Neuronal stem cell (in vitro differentiated cells): Measurements from ENCODE around the gene NCLN.

ENCODE experiments used
- DNase-seq: peaks from one replicate; pipeline ENCODE4 v3.0.0-alpha.2; 2013; ENCODE audit warnings: low spot score
- H2AFZ ChIP-seq: one replicate; pipeline ENCODE4 v1.6.1; 2013; ENCODE audit warnings: mild to moderate bottlenecking, low read length, inconsistent platforms
- H2AK5ac ChIP-seq: 2 replicates; pipeline ENCODE4 v1.6.1; 2013; ENCODE audit warnings: low read depth, mild to moderate bottlenecking, inconsistent platforms, low read length, moderate library complexity, mixed read lengths
- H2BK120ac ChIP-seq: 2 replicates; pipeline ENCODE4 v1.6.1; 2013; ENCODE audit warnings: low read depth, mild to moderate bottlenecking, inconsistent platforms, low read length, moderate library complexity, mixed read lengths
- H2BK12ac ChIP-seq: one replicate; pipeline ENCODE4 v1.6.1; 2013; ENCODE audit warnings: low read length, inconsistent platforms
- H2BK15ac ChIP-seq: 2 replicates; pipeline ENCODE4 v1.6.1; 2013; ENCODE audit warnings: mild to moderate bottlenecking, low read length, inconsistent platforms, mixed read lengths
- H2BK5ac ChIP-seq: one replicate; pipeline ENCODE4 v1.6.1; 2013; ENCODE audit warnings: inconsistent platforms, mild to moderate bottlenecking, low read length, moderate library complexity
- H3K14ac ChIP-seq: one replicate; pipeline ENCODE4 v1.6.1; 2013; ENCODE audit warnings: low read length, inconsistent platforms
- H3K18ac ChIP-seq: 2 replicates; pipeline ENCODE4 v1.6.1; 2013; ENCODE audit warnings: low read length, inconsistent platforms
- H3K23ac ChIP-seq: 2 replicates; pipeline ENCODE4 v1.6.1; 2013; ENCODE audit warnings: low read depth, mild to moderate bottlenecking, mixed read lengths, low read length, inconsistent platforms; ENCODE audit not compliant: poor library complexity
- H3K27ac ChIP-seq: replicated peaks from 3 replicates; pipeline ENCODE4 v1.5.1; 2013; ENCODE audit warnings: low read length, inconsistent platforms
- H3K27me3 ChIP-seq, 3 experiments: 2 replicates each; pipeline ENCODE4 v1.6.1; 2013; ENCODE audit warnings: low read length in 3 of 3, mild to moderate bottlenecking in 2 of 3, inconsistent platforms in 1 of 3, low read depth in 1 of 3, mixed read lengths in 1 of 3, moderate library complexity in 1 of 3; ENCODE audit not compliant: control insufficient read depth in 3 of 3, insufficient read depth in 3 of 3
- H3K36me3 ChIP-seq, 2 donors: replicated peaks in 1 of 2; 2 replicates each; pipeline ENCODE4 v1.6.1; 2013; ENCODE audit warnings: low read length in 2 of 2; ENCODE audit not compliant: control insufficient read depth in 2 of 2, insufficient read depth in 2 of 2
- H3K4ac ChIP-seq: 2 replicates; pipeline ENCODE4 v1.6.1; 2013; ENCODE audit warnings: inconsistent platforms, mild to moderate bottlenecking, low read length, moderate library complexity
- H3K4me1 ChIP-seq, 2 donors: 1 replicate in 1 of 2; 2 replicates in 1 of 2; pipeline ENCODE4 v1.6.1; 2013; ENCODE audit warnings: low read length in 2 of 2, low read depth in 1 of 2; ENCODE audit not compliant: control insufficient read depth in 2 of 2, insufficient read depth in 1 of 2
- H3K4me2 ChIP-seq: one replicate; pipeline ENCODE4 v1.6.1; 2013; ENCODE audit warnings: mild to moderate bottlenecking, low read length, inconsistent platforms; ENCODE audit not compliant: insufficient read depth, poor library complexity, severe bottlenecking
- H3K4me3 ChIP-seq, 2 donors: 2 replicates each; pipeline ENCODE4 v1.5.1; 2013; ENCODE audit warnings: low read length in 2 of 2, mild to moderate bottlenecking in 2 of 2, inconsistent platforms in 1 of 2, moderate library complexity in 1 of 2
- H3K79me1 ChIP-seq: one replicate; pipeline ENCODE4 v1.6.1; 2013; ENCODE audit warnings: low read depth, mild to moderate bottlenecking, inconsistent platforms, low read length, moderate library complexity
- H3K9ac ChIP-seq: one replicate; pipeline ENCODE4 v1.6.1; 2013; ENCODE audit warnings: mild to moderate bottlenecking, low read depth, low read length, inconsistent platforms; ENCODE audit not compliant: poor library complexity
- H3K9me3 ChIP-seq, 2 donors: replicated peaks in 1 of 2; 2 replicates each; pipeline versions ENCODE3 to v1.6.1; 2013; ENCODE audit warnings: low read length in 2 of 2, mild to moderate bottlenecking in 2 of 2, inconsistent platforms in 1 of 2, low read depth in 1 of 2, mixed read lengths in 1 of 2, moderate library complexity in 1 of 2; ENCODE audit not compliant: control insufficient read depth in 2 of 2, insufficient read depth in 1 of 2
- H4K8ac ChIP-seq: one replicate; pipeline ENCODE4 v1.6.1; 2013; ENCODE audit warnings: low read depth, mild to moderate bottlenecking, inconsistent platforms, low read length, moderate library complexity
- H4K91ac ChIP-seq: one replicate; pipeline ENCODE4 v1.6.1; 2013; ENCODE audit warnings: low read length, low read depth, mild to moderate bottlenecking, inconsistent platforms; ENCODE audit not compliant: poor library complexity
- WGBS, 2 donors: extraction: QIAGEN DNeasy Blood & Tissue Kit; methylation state at CpG; one replicate each; pipeline ENCODE4 v1.1.7; 2013; ENCODE audit warnings: missing lambda C conversion rate in 2 of 2, mixed read lengths in 1 of 2; ENCODE audit not compliant: insufficient read length in 2 of 2, insufficient replicate concordance in 1 of 2; ENCODE audit errors: extremely low coverage in 2 of 2; 5-methylcytosine and 5-hydroxymethylcytosine counted together

Gene NCLN

GRCh38 chr19:3187662-3188511, 2.2 kb downstream of the NCLN start:
- peaks cover 6 to 11% of the 10 kb centered on the region in 2 donors for H3K36me3 ChIP-seq
- peaks cover 47% of the 10 kb centered on the region for H3K79me1 ChIP-seq
- H3K9me3 ChIP-seq: no peaks in the 10 kb centered on the region
- H3K27me3 ChIP-seq: no peaks in the 10 kb centered on the region
- no peak overlapping the region for H2AFZ ChIP-seq
- H3K14ac ChIP-seq: no peak overlapping the region
- no peak overlapping the region for H2BK12ac ChIP-seq
- no peak overlapping the region for H2BK120ac ChIP-seq
- no peak for DNase-seq
- no peak overlapping the region for H3K4me2 ChIP-seq
- H2BK15ac ChIP-seq: no peak overlapping the region
- H2AK5ac ChIP-seq: no peak overlapping the region
- H3K23ac ChIP-seq: no peak overlapping the region
- peaks cover 6 to 12% of the 10 kb centered on the region in 2 donors for H3K4me1 ChIP-seq
- H3K27ac ChIP-seq: no peak overlapping the region
- H3K4ac ChIP-seq: peak overlapping the region; percentile 37
- H2BK5ac ChIP-seq: no peak overlapping the region
- H4K91ac ChIP-seq: no peak overlapping the region
- H4K8ac ChIP-seq: no peak overlapping the region
- no CpG with 5 or more reads among the region's 36 CpGs for WGBS, 2 donors
- no peak overlapping the region for H3K9ac ChIP-seq
- peak overlapping the region in 1 of 2 donors; percentile 75 for H3K4me3 ChIP-seq
- H3K18ac ChIP-seq: no peak overlapping the region

GRCh38 chr19:3188627-3189596, 3.2 kb downstream of the NCLN start:
- Histone ChIP-seq H3K9ac (no peak overlapping the region), H2BK12ac (no peak overlapping the region), H4K8ac (no peak overlapping the region), H2AK5ac (no peak overlapping the region), H3K27ac (no peak overlapping the region), H2AFZ (no peak overlapping the region), H3K18ac (no peak overlapping the region), H2BK5ac (no peak overlapping the region), H3K36me3 (peaks cover 8 to 19% of the 10 kb centered on the region in 2 donors), H3K79me1 (peaks cover 47% of the 10 kb centered on the region), H3K23ac (no peak overlapping the region), H3K27me3 (no peaks in the 10 kb centered on the region), H3K4me1 (peaks cover 6 to 12% of the 10 kb centered on the region in 2 donors), H2BK120ac (no peak overlapping the region), H2BK15ac (no peak overlapping the region), H3K9me3 (no peaks in the 10 kb centered on the region), H3K4ac (no peak overlapping the region), H3K14ac (no peak overlapping the region), H4K91ac (no peak overlapping the region), H3K4me2 (no peak overlapping the region), H3K4me3 (no peak overlapping the region)
- WGBS, 2 donors: no CpG with 5 or more reads among the region's 35 CpGs
- no peak for DNase-seq

- no peak overlapping the region for H3K27ac ChIP-seq
- H3K36me3 ChIP-seq: peaks cover 8 to 28% of the 10 kb centered on the region in 2 donors
- H3K9me3 ChIP-seq: no peaks in the 10 kb centered on the region
- H2BK15ac ChIP-seq: no peak overlapping the region
- no peak overlapping the region for H3K4me2 ChIP-seq
- no peak for DNase-seq
- H3K79me1 ChIP-seq: peaks cover 49% of the 10 kb centered on the region
- no peak overlapping the region for H3K4me3 ChIP-seq
- no peak overlapping the region for H3K4ac ChIP-seq
- H2BK5ac ChIP-seq: peak overlapping the region; percentile 24
- no peak overlapping the region for H4K91ac ChIP-seq
- H3K27me3 ChIP-seq: no peaks in the 10 kb centered on the region
- H3K14ac ChIP-seq: peak overlapping the region; percentile 89
- no peak overlapping the region for H3K23ac ChIP-seq
- H2BK120ac ChIP-seq: no peak overlapping the region
- H3K9ac ChIP-seq: no peak overlapping the region
- H2BK12ac ChIP-seq: peak overlapping the region; percentile 58
- no peak overlapping the region for H2AK5ac ChIP-seq
- no peak overlapping the region for H4K8ac ChIP-seq
- WGBS, 2 donors: no CpG with 5 or more reads among the region's 28 CpGs
- peak overlapping the region; percentile 28 for H3K18ac ChIP-seq
- peaks cover 6 to 11% of the 10 kb centered on the region in 2 donors for H3K4me1 ChIP-seq
- H2AFZ ChIP-seq: no peak overlapping the region
Observed at GRCh38 chr19:3189702-3190469, 4.2 kb downstream of the NCLN start.
